ENCODE results near the gene NEK1. TPM values are rescaled to one million over a fixed set of nuclear protein-coding genes. Genes with fewer than 3 reads are reported as not detected.
"Not testable (repeated sequence)": the region's sequence is repeated elsewhere in the genome, so short reads cannot be mapped to it uniquely, and the experiment has no call there.

The NEK1 gene
- total RNA-seq, 1 donor from 2014 or later, result 19.3 TPM

GRCh38 chr4:169603312-169603711 lies 9.1 kb downstream of the NEK1 start:
- no peak for DNase-seq (ENCODE audit: low spot score)

- no peak for DNase-seq (ENCODE audit: low spot score)
Measured at GRCh38 chr4:169601016-169601771, 11.2 kb downstream of the NEK1 start.

- no peak for DNase-seq (ENCODE audit: low spot score)
Measured at GRCh38 chr4:169594560-169595195, 17.7 kb downstream of the NEK1 start.

- DNase-seq (ENCODE audit: low spot score), result no peak
Measured at GRCh38 chr4:169593050-169593560, 19.3 kb downstream of the NEK1 start.

- no peak for DNase-seq (ENCODE audit: low spot score)
Measured at GRCh38 chr4:169583563-169583962, 28.8 kb downstream of the NEK1 start.

GRCh38 chr4:169582706-169583105 lies 29.7 kb downstream of the NEK1 start:
- DNase-seq (ENCODE audit: low spot score), result no peak

GRCh38 chr4:169582203-169582602 lies 30.2 kb downstream of the NEK1 start:
- no peak for DNase-seq (ENCODE audit: low spot score)

GRCh38 chr4:169573889-169574288 lies 38.5 kb downstream of the NEK1 start:
- no peak for DNase-seq (ENCODE audit: low spot score)

- DNase-seq (ENCODE audit: low spot score), result no peak
Measured at GRCh38 chr4:169571435-169571834, 40.9 kb downstream of the NEK1 start.

- DNase-seq (ENCODE audit: low spot score), result not testable (repeated sequence)
Measured at GRCh38 chr4:169571012-169571411, 41.4 kb downstream of the NEK1 start.

- DNase-seq (ENCODE audit: low spot score), result not testable (repeated sequence)
Measured at GRCh38 chr4:169570266-169570665, 42.1 kb downstream of the NEK1 start.

- not testable (repeated sequence) for DNase-seq (ENCODE audit: low spot score)
Measured at GRCh38 chr4:169569188-169569587, 43.2 kb downstream of the NEK1 start.

- DNase-seq (ENCODE audit: low spot score), result no peak
Measured at GRCh38 chr4:169567916-169568315, 44.5 kb downstream of the NEK1 start.

- DNase-seq (ENCODE audit: low spot score), result no peak
Measured at GRCh38 chr4:169566021-169566818, 46.2 kb downstream of the NEK1 start.

- no peak for DNase-seq (ENCODE audit: low spot score)
Measured at GRCh38 chr4:169565606-169566005, 46.8 kb downstream of the NEK1 start.

- no peak for DNase-seq (ENCODE audit: low spot score)
Measured at GRCh38 chr4:169557061-169557636, 55.2 kb downstream of the NEK1 start.

GRCh38 chr4:169546548-169546947 lies 65.8 kb downstream of the NEK1 start:
- not testable (repeated sequence) for DNase-seq (ENCODE audit: low spot score)

- DNase-seq (ENCODE audit: low spot score), result no peak
Measured at GRCh38 chr4:169540774-169541173, 71.6 kb downstream of the NEK1 start.

- DNase-seq (ENCODE audit: low spot score), result no peak
Measured at GRCh38 chr4:169530048-169530447, 82.3 kb downstream of the NEK1 start.

- DNase-seq (ENCODE audit: low spot score), result no peak
Measured at GRCh38 chr4:169523796-169524195, 88.6 kb downstream of the NEK1 start.

GRCh38 chr4:169510617-169511016 lies 101.8 kb downstream of the NEK1 start:
- no peak for DNase-seq (ENCODE audit: low spot score)

- DNase-seq (ENCODE audit: low spot score), result no peak
Measured at GRCh38 chr4:169506903-169507302, 105.5 kb downstream of the NEK1 start.
